HL-60 (cell line): Measurements from ENCODE around the gene HS3ST5.

Source experiments
- GABPA ChIP-seq: IDR thresholded peaks from 2 replicates; pipeline ENCODE4 v1.6.1; 2012; ENCODE audit warnings: low read depth
- POLR2AphosphoS5 ChIP-seq: IDR thresholded peaks from 2 replicates; pipeline ENCODE4 v1.6.1; 2012; ENCODE audit warnings: low read depth
- REST ChIP-seq: IDR thresholded peaks from 2 replicates; pipeline ENCODE4 v1.6.1; 2012; ENCODE audit warnings: low read depth; ENCODE audit not compliant: insufficient replicate concordance
- TF ChIP-seq, protein P1 (sequence below): IDR thresholded peaks from one replicate; pipeline ENCODE4 v1.5.1; 2011; ENCODE audit warnings: low read length, control low read depth, inconsistent platforms; ENCODE audit not compliant: insufficient read depth

- TF ChIP-seq, protein P1, sequence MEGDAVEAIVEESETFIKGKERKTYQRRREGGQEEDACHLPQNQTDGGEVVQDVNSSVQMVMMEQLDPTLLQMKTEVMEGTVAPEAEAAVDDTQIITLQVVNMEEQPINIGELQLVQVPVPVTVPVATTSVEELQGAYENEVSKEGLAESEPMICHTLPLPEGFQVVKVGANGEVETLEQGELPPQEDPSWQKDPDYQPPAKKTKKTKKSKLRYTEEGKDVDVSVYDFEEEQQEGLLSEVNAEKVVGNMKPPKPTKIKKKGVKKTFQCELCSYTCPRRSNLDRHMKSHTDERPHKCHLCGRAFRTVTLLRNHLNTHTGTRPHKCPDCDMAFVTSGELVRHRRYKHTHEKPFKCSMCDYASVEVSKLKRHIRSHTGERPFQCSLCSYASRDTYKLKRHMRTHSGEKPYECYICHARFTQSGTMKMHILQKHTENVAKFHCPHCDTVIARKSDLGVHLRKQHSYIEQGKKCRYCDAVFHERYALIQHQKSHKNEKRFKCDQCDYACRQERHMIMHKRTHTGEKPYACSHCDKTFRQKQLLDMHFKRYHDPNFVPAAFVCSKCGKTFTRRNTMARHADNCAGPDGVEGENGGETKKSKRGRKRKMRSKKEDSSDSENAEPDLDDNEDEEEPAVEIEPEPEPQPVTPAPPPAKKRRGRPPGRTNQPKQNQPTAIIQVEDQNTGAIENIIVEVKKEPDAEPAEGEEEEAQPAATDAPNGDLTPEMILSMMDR: no peak
- no peak for TF ChIP-seq POLR2AphosphoS5
- no peak for TF ChIP-seq GABPA
- no peak for TF ChIP-seq REST
These were observed 141.9 kb downstream of the HS3ST5 start for GRCh38 chr6:114200891-114201290.
